Ascending aorta (tissue), 2 donors: ENCODE measurements around the gene ADPRM. TPM values are rescaled to one million over a fixed set of nuclear protein-coding genes. Genes with fewer than 3 reads are reported as not detected.

Experiments
- DNase-seq, 2 donors: peaks; one replicate each; pipeline ENCODE4 v3.0.0-alpha.2; 2019; ENCODE audit warnings: low spot score in 2 of 2
- H3K27ac ChIP-seq, 2 donors: fragments of 200-600 bp; sonication (generic); one replicate each; pipeline ENCODE4 v1.5.1; 2016 to 2017; ENCODE audit warnings: mild to moderate bottlenecking in 1 of 2
- H3K27me3 ChIP-seq: fragments of 200-600 bp; sonication (generic); one replicate; pipeline ENCODE4 v1.5.1; 2017
- H3K36me3 ChIP-seq, 2 donors: fragments of 200-600 bp; sonication (generic); one replicate each; pipeline ENCODE4 v1.5.1; 2016
- H3K4me1 ChIP-seq, 2 donors: fragments of 200-600 bp; sonication (generic); one replicate each; pipeline ENCODE4 v1.5.1; 2016 to 2017; ENCODE audit warnings: mild to moderate bottlenecking in 1 of 2
- H3K4me3 ChIP-seq, 2 donors: fragments of 200-600 bp; sonication (generic); one replicate each; pipeline ENCODE4 v1.5.1; 2016 to 2017; ENCODE audit warnings: mild to moderate bottlenecking in 1 of 2
- H3K9me3 ChIP-seq, 2 donors: fragments of 200-600 bp; sonication (generic); one replicate each; pipeline ENCODE4 v1.5.1; 2016
- intact Hi-C: fragments of 100-400 bp; cut with DNase I; formaldehyde crosslinking; loops from one replicate; pipeline ENCODE4 v1.15.1; 2023
- total RNA-seq: library from RNA; depleted of rRNA; stranded (reverse); fragments of >200 nt; gene quantifications from one replicate; pipeline ENCODE4 v1.1.0, GENCODE V29; 2016
- TF ChIP-seq, protein P1 (sequence below), 3 experiments: fragments of 200-600 bp in 2 of 3; fragments of 450-650 bp in 1 of 3; sonication (generic) in 2 of 3; IDR thresholded peaks; one replicate each; pipeline ENCODE4 v1.5.1; 2016 to 2019; ENCODE audit warnings: antibody characterized with exemption in 3 of 3, mild to moderate bottlenecking in 1 of 3, moderate library complexity in 1 of 3

ADPRM gene
- total RNA-seq, 1 donor from 2014 or later: not detected

DNA sequence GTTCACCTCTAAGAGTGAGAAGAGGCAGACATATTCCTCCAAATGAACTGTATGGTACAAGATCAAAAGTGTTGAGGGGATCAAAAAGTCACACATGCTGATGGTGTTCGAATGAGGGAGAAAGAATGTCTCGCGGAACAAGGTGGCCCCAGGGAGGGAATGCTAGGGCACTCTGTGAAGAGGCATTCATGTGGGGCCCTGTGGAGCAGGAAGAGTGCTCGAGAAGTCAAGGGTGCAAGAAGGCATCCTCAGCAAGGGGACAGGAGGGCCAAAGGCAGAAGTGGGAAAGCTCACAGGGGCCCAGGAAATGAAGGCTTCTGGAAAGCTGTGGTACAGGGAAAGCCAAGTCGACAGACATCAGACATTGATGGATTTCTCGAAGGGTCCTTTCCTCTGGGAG is 34.2 kb upstream of the ADPRM start:
- TF ChIP-seq, protein P1, sequence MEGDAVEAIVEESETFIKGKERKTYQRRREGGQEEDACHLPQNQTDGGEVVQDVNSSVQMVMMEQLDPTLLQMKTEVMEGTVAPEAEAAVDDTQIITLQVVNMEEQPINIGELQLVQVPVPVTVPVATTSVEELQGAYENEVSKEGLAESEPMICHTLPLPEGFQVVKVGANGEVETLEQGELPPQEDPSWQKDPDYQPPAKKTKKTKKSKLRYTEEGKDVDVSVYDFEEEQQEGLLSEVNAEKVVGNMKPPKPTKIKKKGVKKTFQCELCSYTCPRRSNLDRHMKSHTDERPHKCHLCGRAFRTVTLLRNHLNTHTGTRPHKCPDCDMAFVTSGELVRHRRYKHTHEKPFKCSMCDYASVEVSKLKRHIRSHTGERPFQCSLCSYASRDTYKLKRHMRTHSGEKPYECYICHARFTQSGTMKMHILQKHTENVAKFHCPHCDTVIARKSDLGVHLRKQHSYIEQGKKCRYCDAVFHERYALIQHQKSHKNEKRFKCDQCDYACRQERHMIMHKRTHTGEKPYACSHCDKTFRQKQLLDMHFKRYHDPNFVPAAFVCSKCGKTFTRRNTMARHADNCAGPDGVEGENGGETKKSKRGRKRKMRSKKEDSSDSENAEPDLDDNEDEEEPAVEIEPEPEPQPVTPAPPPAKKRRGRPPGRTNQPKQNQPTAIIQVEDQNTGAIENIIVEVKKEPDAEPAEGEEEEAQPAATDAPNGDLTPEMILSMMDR (IDR thresholded peaks at IDR 0.05): no peak
- DNase-seq: no peak
- no peaks in the 10 kb centered on the region for H3K9me3 ChIP-seq
- H3K4me1 ChIP-seq: no peaks in the 10 kb centered on the region
- H3K27me3 ChIP-seq: no peaks in the 10 kb centered on the region
- H3K36me3 ChIP-seq: peaks cover 0 to 4% of the 10 kb centered on the region in 2 donors
- no peak overlapping the region for H3K4me3 ChIP-seq
- intact Hi-C loops: no loop called here
- H3K27ac ChIP-seq: no peak overlapping the region

DNA sequence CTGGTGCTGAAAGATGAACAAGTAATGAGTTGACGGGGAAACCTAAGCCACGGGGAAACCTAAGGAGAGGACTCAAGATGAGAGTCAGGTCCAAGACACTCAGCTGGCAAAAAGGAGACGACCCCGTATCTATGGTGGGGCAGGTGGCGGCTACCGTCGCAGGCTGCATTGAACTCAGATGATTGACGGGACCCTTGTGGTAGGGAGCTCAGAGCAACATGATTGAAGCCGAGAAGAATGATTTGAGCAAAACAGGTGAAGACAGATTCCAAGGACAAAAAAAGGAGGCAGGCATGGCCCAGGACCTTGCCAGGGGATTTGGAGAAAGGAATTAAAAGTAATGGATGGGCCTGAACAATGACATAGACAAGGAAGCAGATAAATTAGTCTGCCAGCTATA is 32.8 kb upstream of the ADPRM start:
- DNase-seq: peak in 1 of 2 donors; percentile 13
- H3K36me3 ChIP-seq: no peaks in the 10 kb centered on the region
- no peaks in the 10 kb centered on the region for H3K9me3 ChIP-seq
- no peak overlapping the region for H3K27ac ChIP-seq
- intact Hi-C loops: no loop called here
- H3K4me1 ChIP-seq: peaks cover 0 to 3% of the 10 kb centered on the region in 2 donors
- TF ChIP-seq, protein P1 (IDR thresholded peaks at IDR 0.05): no peak
- no peak overlapping the region for H3K4me3 ChIP-seq
- H3K27me3 ChIP-seq: no peaks in the 10 kb centered on the region

DNA sequence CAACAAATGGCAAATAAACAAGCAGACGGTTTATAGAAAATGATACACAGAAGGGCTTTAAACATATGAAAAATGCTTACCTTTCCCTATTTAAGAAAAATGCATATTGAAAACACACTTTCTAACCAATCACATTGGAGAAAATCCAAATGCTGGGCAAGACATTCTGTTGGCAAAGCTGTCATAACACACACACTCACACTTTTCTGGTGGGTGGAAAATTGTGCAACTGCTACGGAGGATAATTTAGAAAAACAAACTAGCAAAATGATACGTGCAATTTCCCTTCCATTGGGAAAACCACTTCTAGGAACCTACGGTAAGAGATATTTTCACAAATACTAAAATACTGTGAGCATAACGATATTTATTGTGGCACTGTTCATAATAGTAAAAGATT is 30.5 kb upstream of the ADPRM start:
- Histone ChIP-seq H3K4me3 (no peak overlapping the region), H3K27ac (no peak overlapping the region), H3K9me3 (no peaks in the 10 kb centered on the region), H3K36me3 (no peaks in the 10 kb centered on the region), H3K4me1 (peaks cover 0 to 3% of the 10 kb centered on the region in 2 donors), H3K27me3 (no peaks in the 10 kb centered on the region)
- TF ChIP-seq, protein P1 (IDR thresholded peaks at IDR 0.05): no peak
- intact Hi-C loops: no loop called here
- DNase-seq: no peak

DNA sequence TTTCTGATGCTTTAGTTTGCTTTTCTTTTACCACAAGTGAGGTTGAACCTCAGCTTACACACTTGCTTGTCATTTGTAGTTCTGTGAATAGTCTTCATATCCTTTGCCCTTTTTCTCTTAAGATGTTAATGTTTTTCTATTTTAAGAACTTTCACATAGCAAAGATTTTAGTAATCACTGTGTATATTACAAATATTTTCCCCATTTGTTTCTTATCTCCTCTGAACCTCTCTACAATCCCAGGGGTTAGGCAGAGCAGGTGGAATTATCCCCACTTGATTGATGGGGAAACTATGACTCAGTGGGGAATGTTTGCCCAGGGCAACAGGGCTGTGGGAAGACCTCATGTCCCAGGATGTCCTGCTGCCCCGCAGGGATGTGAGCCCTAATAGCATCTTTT is 28.6 kb upstream of the ADPRM start:
- Histone ChIP-seq H3K9me3 (no peaks in the 10 kb centered on the region), H3K27ac (peak overlapping the region; percentile 29 to 39), H3K36me3 (no peaks in the 10 kb centered on the region), H3K4me3 (no peak overlapping the region), H3K4me1 (peaks cover 0 to 3% of the 10 kb centered on the region in 2 donors), H3K27me3 (no peaks in the 10 kb centered on the region)
- no peak for DNase-seq
- TF ChIP-seq, protein P1 (IDR thresholded peaks at IDR 0.05): no peak
- intact Hi-C loops: no loop called here

DNA sequence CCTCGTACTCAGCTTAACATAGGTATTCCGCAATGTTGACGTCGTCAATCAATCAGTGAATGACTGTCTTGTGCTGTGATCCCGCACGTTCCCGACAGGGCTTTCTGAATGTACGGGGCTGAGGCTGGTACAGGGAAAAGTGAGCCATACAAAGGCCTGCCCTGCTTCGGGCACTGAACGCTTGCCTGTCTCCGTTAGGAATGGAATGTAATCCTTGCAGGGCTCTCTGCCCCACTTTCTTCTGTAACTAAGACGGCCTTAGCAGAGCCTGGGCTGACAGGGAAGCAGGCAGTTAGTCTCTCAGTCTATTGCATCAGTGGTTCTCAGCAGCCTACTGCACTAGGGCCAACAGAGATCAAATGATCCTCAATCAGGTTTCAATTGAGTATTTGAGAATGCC is 24.1 kb upstream of the ADPRM start:
- Histone ChIP-seq H3K27me3 (no peaks in the 10 kb centered on the region), H3K4me3 (no peak overlapping the region), H3K4me1 (peaks cover 0 to 3% of the 10 kb centered on the region in 2 donors), H3K36me3 (peaks cover 8 to 34% of the 10 kb centered on the region in 2 donors), H3K27ac (no peak overlapping the region), H3K9me3 (no peaks in the 10 kb centered on the region)
- TF ChIP-seq, protein P1 (IDR thresholded peaks at IDR 0.05): no peak
- DNase-seq: no peak
- intact Hi-C loops: no loop called here

DNA sequence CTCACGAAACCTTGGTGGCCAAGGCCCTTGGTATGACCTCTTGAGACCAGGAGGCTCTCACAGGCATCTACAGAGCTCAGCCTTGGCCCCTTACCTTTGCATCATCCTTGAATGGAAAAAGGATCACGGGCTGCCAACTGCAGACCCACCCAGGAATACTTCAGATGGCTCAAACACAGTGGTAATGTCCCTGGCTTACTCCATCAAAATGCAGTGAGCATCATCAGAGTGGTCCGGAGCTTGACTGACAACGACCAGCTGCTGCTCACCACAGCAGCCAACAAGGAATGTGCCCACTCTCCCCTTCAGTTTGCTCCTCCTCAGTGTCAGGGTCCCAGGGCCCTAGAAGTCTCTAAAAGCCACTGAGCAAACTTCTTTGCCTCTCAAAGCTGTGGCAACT is 22.7 kb upstream of the ADPRM start:
- Histone ChIP-seq H3K36me3 (peaks cover 10 to 42% of the 10 kb centered on the region in 2 donors), H3K4me3 (no peak overlapping the region), H3K9me3 (no peaks in the 10 kb centered on the region), H3K4me1 (no peaks in the 10 kb centered on the region), H3K27me3 (no peaks in the 10 kb centered on the region), H3K27ac (no peak overlapping the region)
- intact Hi-C loops: no loop called here
- DNase-seq: no peak
- TF ChIP-seq, protein P1 (IDR thresholded peaks at IDR 0.05): no peak
